Neural cell (in vitro differentiated cells): ENCODE results near the gene SLC9C1. TPM values are rescaled to one million over a fixed set of nuclear protein-coding genes. Genes with fewer than 3 reads are reported as not detected.

Source experiments
- H2AFZ ChIP-seq: fragments of 200-600, 300-800 bp; sonication (generic), shearing (Covaris generic); 2 replicates; pipeline ENCODE4 v1.6.0; 2014; ENCODE audit warnings: low read depth, mild to moderate bottlenecking, antibody characterized with exemption, low read length, moderate library complexity
- H3F3A ChIP-seq: fragments of 200-600 bp; shearing (Covaris generic); 2 replicates; pipeline ENCODE4 v1.6.1; 2016; ENCODE audit warnings: mild to moderate bottlenecking, moderate library complexity, mixed read lengths, antibody characterized with exemption, low read length; ENCODE audit not compliant: insufficient read depth, poor library complexity, severe bottlenecking
- H3K27ac ChIP-seq: fragments of 200-600, 300-800 bp; sonication (generic), shearing (Covaris generic); 2 replicates; pipeline ENCODE4 v1.5.1; 2014; ENCODE audit warnings: mild to moderate bottlenecking, low read length, moderate library complexity
- H3K27me3 ChIP-seq: fragments of 300-800, 200-600 bp; sonication (generic), shearing (Covaris generic); 2 replicates; pipeline ENCODE4 v1.6.0; 2014; ENCODE audit warnings: mild to moderate bottlenecking, low read depth, low read length, moderate library complexity; ENCODE audit not compliant: insufficient read depth
- H3K36me3 ChIP-seq: fragments of 300-800, 200-600 bp; sonication (generic), shearing (Covaris generic); 2 replicates; pipeline ENCODE4 v1.5.1; 2014; ENCODE audit warnings: mild to moderate bottlenecking, antibody characterized with exemption, low read length, moderate library complexity; ENCODE audit not compliant: insufficient read depth
- H3K4me2 ChIP-seq: fragments of 300-800, 200-600 bp; sonication (generic), shearing (Covaris generic); 2 replicates; pipeline ENCODE4 v1.6.0; 2014; ENCODE audit warnings: mild to moderate bottlenecking, low read length
- H3K4me3 ChIP-seq: fragments of 300-800, 200-600 bp; sonication (generic), shearing (Covaris generic); 2 replicates; pipeline ENCODE4 v1.5.1; 2014; ENCODE audit warnings: mild to moderate bottlenecking, low read length, moderate library complexity
- H3K79me2 ChIP-seq: fragments of 200-600 bp; shearing (Covaris generic); replicated peaks from 2 replicates; pipeline ENCODE4 v1.6.0; 2014; ENCODE audit warnings: mild to moderate bottlenecking, low read length, moderate library complexity; ENCODE audit not compliant: insufficient read depth
- H3K9ac ChIP-seq: fragments of 300-800, 200-600 bp; sonication (generic), shearing (Covaris generic); 2 replicates; pipeline ENCODE4 v1.6.1; 2016; ENCODE audit warnings: mild to moderate bottlenecking, low read length, mixed read lengths
- H3K9me2 ChIP-seq: fragments of 200-600 bp; shearing (Covaris generic); 2 replicates; pipeline ENCODE4 v1.6.1; 2016; ENCODE audit warnings: mild to moderate bottlenecking, low read length, mixed read lengths; ENCODE audit not compliant: insufficient read depth
- H3K9me3 ChIP-seq: fragments of 200-600, 300-800 bp; sonication (generic), shearing (Covaris generic); 2 replicates; pipeline ENCODE4 v1.6.1; 2016; ENCODE audit warnings: mild to moderate bottlenecking, mixed run types, low read length, moderate library complexity, mixed read lengths
- H4K20me1 ChIP-seq: fragments of 200-600 bp; shearing (Covaris generic); 2 replicates; pipeline ENCODE4 v1.6.1; 2016; ENCODE audit warnings: mild to moderate bottlenecking, mixed run types; ENCODE audit not compliant: insufficient read depth
- CTCF ChIP-seq: fragments of 450-650 bp; IDR thresholded peaks from 2 replicates; pipeline ENCODE4 v1.5.1; 2014; ENCODE audit warnings: antibody characterized with exemption, mild to moderate bottlenecking, moderate library complexity; ENCODE audit not compliant: poor library complexity, severe bottlenecking
- EP300 ChIP-seq: fragments of 450-650 bp; conservative IDR thresholded peaks from 2 replicates; pipeline ENCODE4 v1.6.1; 2014; ENCODE audit warnings: antibody characterized with exemption, mild to moderate bottlenecking, moderate library complexity; ENCODE audit not compliant: poor library complexity, severe bottlenecking
- EZH2 ChIP-seq: fragments of 200-600, 300-800 bp; shearing (Covaris generic), sonication (generic); IDR thresholded peaks from 2 replicates; pipeline ENCODE4 v1.6.1; 2014; ENCODE audit warnings: antibody characterized with exemption, low read length, borderline replicate concordance, mild to moderate bottlenecking; ENCODE audit not compliant: insufficient read depth, poor library complexity, severe bottlenecking
- MXI1 ChIP-seq: fragments of 450-650 bp; conservative IDR thresholded peaks from 2 replicates; pipeline ENCODE4 v1.6.1; 2014; ENCODE audit warnings: antibody characterized with exemption, mild to moderate bottlenecking; ENCODE audit not compliant: poor library complexity, severe bottlenecking
- POLR2AphosphoS5 ChIP-seq: IDR thresholded peaks from 2 replicates; pipeline ENCODE4 v1.6.1; 2012
- RAD21 ChIP-seq: fragments of 450-650 bp; conservative IDR thresholded peaks from 2 replicates; pipeline ENCODE4 v1.6.1; 2014; ENCODE audit warnings: antibody characterized with exemption, mild to moderate bottlenecking, moderate library complexity
- SMC3 ChIP-seq: fragments of 450-650 bp; conservative IDR thresholded peaks from 2 replicates; pipeline ENCODE4 v1.6.1; 2014; ENCODE audit warnings: antibody characterized with exemption, mild to moderate bottlenecking, moderate library complexity; ENCODE audit not compliant: poor library complexity
- TAF1 ChIP-seq: IDR thresholded peaks from 2 replicates; pipeline ENCODE4 v1.6.1; 2012; ENCODE audit warnings: low read depth
- polyA plus RNA-seq: library from polyadenylated mRNA; depleted of rRNA; stranded (reverse); fragments of >200 nt; gene quantifications from 2 replicates; pipeline ENCODE4 v1.2.3, GENCODE V29; 2014
- TF ChIP-seq, protein P1 (sequence below): IDR thresholded peaks from 2 replicates; pipeline ENCODE4 v1.6.1; 2012; ENCODE audit warnings: borderline replicate concordance

The SLC9C1 gene
- polyA plus RNA-seq, 1 donor from 2014 or later = not detected

DNA sequence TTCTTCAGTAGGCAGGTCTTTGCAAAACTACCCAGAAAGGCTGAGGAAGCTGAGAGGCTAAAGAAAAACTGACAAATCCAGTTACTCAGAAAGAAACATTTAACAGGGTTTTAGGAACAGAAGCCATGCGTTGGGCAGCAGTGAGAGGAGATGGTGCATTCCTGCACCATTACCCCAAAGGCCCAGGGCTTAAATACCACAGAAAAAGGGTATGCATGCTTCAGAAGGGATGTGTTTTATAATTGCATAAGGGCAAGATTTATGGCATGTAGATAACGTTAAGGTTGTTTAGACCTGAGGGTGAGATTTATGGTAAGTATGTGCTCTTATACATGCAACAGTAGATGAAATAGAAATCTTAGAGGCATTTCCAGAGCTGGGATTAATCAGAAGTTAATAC, 197.8 kb downstream of the SLC9C1 start:
- Histone ChIP-seq H3K79me2 (no peaks in the 10 kb centered on the region), H2AFZ (no peak overlapping the region)

DNA sequence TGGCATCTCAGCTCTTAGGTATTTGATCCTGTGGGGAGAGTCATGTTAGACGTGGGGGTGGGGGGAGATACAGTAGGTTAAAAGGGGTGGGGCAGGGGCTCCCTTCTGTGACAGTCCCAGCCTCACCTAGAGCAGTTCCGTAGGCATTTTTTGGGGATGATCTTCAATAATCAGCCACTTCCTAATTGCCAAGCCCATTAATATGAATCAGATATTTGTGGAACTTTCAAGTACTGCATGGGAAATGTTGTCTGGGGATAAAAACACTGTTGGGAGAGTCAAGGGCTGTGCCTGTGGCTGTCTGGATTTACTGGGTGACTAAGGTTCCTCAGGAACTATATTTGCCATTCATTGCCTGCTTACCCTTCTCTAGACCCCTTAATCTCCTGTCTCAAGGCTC, 198.3 kb downstream of the SLC9C1 start:
- no peaks in the 10 kb centered on the region for H3F3A ChIP-seq
- no peak for TF ChIP-seq MXI1
- TF ChIP-seq CTCF = no peak
- TF ChIP-seq SMC3 = no peak
- no peak for TF ChIP-seq EZH2
- no peak for TF ChIP-seq RAD21
- TF ChIP-seq, protein P1, sequence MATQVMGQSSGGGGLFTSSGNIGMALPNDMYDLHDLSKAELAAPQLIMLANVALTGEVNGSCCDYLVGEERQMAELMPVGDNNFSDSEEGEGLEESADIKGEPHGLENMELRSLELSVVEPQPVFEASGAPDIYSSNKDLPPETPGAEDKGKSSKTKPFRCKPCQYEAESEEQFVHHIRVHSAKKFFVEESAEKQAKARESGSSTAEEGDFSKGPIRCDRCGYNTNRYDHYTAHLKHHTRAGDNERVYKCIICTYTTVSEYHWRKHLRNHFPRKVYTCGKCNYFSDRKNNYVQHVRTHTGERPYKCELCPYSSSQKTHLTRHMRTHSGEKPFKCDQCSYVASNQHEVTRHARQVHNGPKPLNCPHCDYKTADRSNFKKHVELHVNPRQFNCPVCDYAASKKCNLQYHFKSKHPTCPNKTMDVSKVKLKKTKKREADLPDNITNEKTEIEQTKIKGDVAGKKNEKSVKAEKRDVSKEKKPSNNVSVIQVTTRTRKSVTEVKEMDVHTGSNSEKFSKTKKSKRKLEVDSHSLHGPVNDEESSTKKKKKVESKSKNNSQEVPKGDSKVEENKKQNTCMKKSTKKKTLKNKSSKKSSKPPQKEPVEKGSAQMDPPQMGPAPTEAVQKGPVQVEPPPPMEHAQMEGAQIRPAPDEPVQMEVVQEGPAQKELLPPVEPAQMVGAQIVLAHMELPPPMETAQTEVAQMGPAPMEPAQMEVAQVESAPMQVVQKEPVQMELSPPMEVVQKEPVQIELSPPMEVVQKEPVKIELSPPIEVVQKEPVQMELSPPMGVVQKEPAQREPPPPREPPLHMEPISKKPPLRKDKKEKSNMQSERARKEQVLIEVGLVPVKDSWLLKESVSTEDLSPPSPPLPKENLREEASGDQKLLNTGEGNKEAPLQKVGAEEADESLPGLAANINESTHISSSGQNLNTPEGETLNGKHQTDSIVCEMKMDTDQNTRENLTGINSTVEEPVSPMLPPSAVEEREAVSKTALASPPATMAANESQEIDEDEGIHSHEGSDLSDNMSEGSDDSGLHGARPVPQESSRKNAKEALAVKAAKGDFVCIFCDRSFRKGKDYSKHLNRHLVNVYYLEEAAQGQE = no peak
- H3K27ac ChIP-seq = no peak overlapping the region
- no peak overlapping the region for H3K4me3 ChIP-seq
- no peaks in the 10 kb centered on the region for H3K9me2 ChIP-seq
- H3K4me2 ChIP-seq = no peak overlapping the region
- H2AFZ ChIP-seq = no peak overlapping the region
- no peaks in the 10 kb centered on the region for H3K27me3 ChIP-seq
- H4K20me1 ChIP-seq = no peaks in the 10 kb centered on the region
- H3K79me2 ChIP-seq = no peaks in the 10 kb centered on the region
- H3K9ac ChIP-seq = no peak overlapping the region
- no peaks in the 10 kb centered on the region for H3K9me3 ChIP-seq
- H3K36me3 ChIP-seq = no peaks in the 10 kb centered on the region

More for the DNA sequence above, 197.8 kb downstream of the SLC9C1 start:
- H3K9me2 ChIP-seq = no peaks in the 10 kb centered on the region
- H3K9ac ChIP-seq = no peak overlapping the region
- H3K27ac ChIP-seq = no peak overlapping the region
- TF ChIP-seq, protein P1 = no peak
- TF ChIP-seq POLR2AphosphoS5 (no peak), CTCF (no peak), EP300 (no peak), EZH2 (no peak), TAF1 (no peak), RAD21 (no peak), MXI1 (no peak), SMC3 (no peak)
- no peaks in the 10 kb centered on the region for H3K9me3 ChIP-seq
- no peak overlapping the region for H3K4me3 ChIP-seq
- H3K27me3 ChIP-seq = no peaks in the 10 kb centered on the region
- no peaks in the 10 kb centered on the region for H3F3A ChIP-seq
- no peaks in the 10 kb centered on the region for H3K36me3 ChIP-seq
- no peaks in the 10 kb centered on the region for H4K20me1 ChIP-seq
- no peak overlapping the region for H3K4me2 ChIP-seq
